ENCODE measurements around the gene EIF3CL. TPM values are rescaled to one million over a fixed set of nuclear protein-coding genes. Genes with fewer than 3 reads are reported as not detected.
"Not testable (repeated sequence)": the region's sequence is repeated elsewhere in the genome, so short reads cannot be mapped to it uniquely, and the experiment has no call there.

Gene EIF3CL
- total RNA-seq, 1 donor from 2014 or later, result 57.8 TPM

DNA sequence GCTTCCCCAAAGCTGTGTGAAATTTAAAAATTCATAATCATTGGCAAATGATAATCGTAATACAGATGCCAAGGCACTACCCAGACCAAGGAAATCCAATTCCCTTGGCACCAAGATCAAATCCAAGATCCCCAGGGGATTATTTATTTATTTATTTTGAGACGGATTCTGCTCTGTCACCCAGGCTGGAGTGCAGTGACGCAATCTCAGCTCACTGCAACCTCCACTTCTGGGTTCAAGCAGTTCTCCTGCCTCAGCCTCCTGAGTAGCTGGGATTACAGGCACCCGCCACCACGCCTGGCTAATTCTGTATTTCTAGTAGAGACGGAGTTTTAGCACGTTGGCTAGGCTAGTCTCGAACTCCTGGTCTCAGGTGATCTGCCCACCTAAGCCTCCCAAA is 68.0 kb downstream of the EIF3CL start:
- not testable (repeated sequence) for H3K4me3 Mint-ChIP-seq (ENCODE audit: unreplicated experiment); H3K4me1 Mint-ChIP-seq (ENCODE audit: low read depth, unreplicated experiment)

DNA sequence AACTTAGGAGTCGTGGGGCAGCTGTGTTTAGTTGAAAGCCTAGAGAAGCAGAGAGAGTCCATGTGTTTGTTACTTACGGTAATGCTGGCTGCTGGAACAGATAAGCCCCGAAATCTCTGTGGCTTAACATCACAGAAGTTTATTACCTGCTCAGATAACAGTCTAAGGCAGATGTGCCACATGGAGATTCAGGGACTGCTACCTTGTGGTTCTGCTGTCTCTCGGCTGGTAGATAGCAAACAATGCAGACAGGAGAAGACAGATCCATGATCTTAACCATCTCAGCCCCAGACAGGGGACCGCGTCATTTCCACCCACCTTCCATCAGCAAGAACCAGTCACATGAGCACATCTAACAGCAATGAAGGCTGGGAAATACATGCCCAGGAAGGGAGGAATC is 71.0 kb downstream of the EIF3CL start:
- H3K4me3 Mint-ChIP-seq (ENCODE audit: unreplicated experiment); DNase-seq; H3K27ac Mint-ChIP-seq (ENCODE audit: unreplicated experiment); H3K27me3 Mint-ChIP-seq (ENCODE audit: unreplicated experiment); H3K4me1 Mint-ChIP-seq (ENCODE audit: low read depth, unreplicated experiment); H3K36me3 Mint-ChIP-seq (ENCODE audit: unreplicated experiment); H3K9me3 Mint-ChIP-seq (ENCODE audit: unreplicated experiment): not testable (repeated sequence)

More for the DNA sequence above, 68.0 kb downstream of the EIF3CL start:
- not testable (repeated sequence) for H3K36me3 Mint-ChIP-seq (ENCODE audit: unreplicated experiment); H3K27ac Mint-ChIP-seq (ENCODE audit: unreplicated experiment); DNase-seq; H3K27me3 Mint-ChIP-seq (ENCODE audit: unreplicated experiment); H3K9me3 Mint-ChIP-seq (ENCODE audit: unreplicated experiment)

DNA sequence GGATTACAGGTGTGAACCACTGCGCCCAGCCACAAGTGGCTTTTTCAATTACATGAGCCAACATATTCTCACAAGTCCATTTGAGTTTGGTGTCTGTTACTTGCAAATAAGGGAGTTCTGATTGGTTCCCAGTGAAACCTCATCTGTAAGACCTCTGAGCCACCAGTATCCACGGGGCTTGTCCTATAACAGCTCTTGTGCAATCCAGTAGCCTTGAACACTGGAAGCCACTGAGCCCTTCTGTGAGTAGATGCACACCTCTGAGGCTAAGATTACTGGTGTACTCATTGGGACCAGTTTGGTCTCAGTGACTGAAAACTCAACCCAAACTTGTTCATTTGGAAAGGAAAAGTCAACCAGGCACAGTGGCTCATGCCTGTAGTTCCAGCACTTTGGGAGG is 72.7 kb downstream of the EIF3CL start:
- not testable (repeated sequence) for H3K4me1 Mint-ChIP-seq (ENCODE audit: low read depth, unreplicated experiment); H3K4me3 Mint-ChIP-seq (ENCODE audit: unreplicated experiment); H3K9me3 Mint-ChIP-seq (ENCODE audit: unreplicated experiment); H3K36me3 Mint-ChIP-seq (ENCODE audit: unreplicated experiment); H3K27me3 Mint-ChIP-seq (ENCODE audit: unreplicated experiment); DNase-seq; H3K27ac Mint-ChIP-seq (ENCODE audit: unreplicated experiment)

DNA sequence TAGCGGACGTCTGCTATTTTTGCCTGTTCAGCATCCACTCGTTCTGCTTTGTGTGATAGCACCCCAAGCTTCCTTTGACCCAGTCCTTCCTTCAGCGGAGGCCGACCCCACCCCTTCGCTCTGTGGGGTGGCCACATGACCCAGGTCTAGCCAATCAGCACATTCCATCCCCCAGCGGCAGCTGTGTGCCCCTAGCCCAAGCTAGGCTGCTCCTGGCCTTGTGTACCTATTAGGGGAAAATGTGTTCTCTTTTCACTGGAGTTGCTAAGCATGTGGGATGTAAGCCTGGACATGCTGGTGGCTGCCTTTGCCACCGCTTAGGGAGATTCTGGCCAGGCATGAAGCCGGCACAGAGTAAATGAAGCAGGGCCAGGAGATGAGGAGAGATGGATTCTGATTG is 73.4 kb downstream of the EIF3CL start:
- H3K27me3 Mint-ChIP-seq (ENCODE audit: unreplicated experiment); H3K4me3 Mint-ChIP-seq (ENCODE audit: unreplicated experiment); H3K9me3 Mint-ChIP-seq (ENCODE audit: unreplicated experiment); H3K36me3 Mint-ChIP-seq (ENCODE audit: unreplicated experiment); H3K27ac Mint-ChIP-seq (ENCODE audit: unreplicated experiment); H3K4me1 Mint-ChIP-seq (ENCODE audit: low read depth, unreplicated experiment): not testable (repeated sequence)
- peak; percentile 71 for DNase-seq

Small RNAs within 50 kb of the gene (microRNA-seq; reads per million reads assigned to microRNA genes)
- gene MIR6862-1 (ENCODE audit: unreplicated experiment), result not detected

Other genes starting within 250 kb of the EIF3CL start
- 232 TPM for gene XPO6, start 191.9 kb downstream of the EIF3CL start, total RNA-seq (ENCODE audit: unreplicated experiment)
- 117 TPM for gene SBK1, start 111.3 kb downstream of the EIF3CL start, total RNA-seq (ENCODE audit: unreplicated experiment)
- 3.1 TPM for gene NPIPB6, start 40.3 kb downstream of the EIF3CL start, total RNA-seq (ENCODE audit: unreplicated experiment)
- gene NPIPB7, start 68.5 kb upstream of the EIF3CL start, total RNA-seq (ENCODE audit: unreplicated experiment), result not detected
- 29.4 TPM for gene CLN3, start 88.2 kb upstream of the EIF3CL start, total RNA-seq (ENCODE audit: unreplicated experiment)
- gene APOBR, start 90.8 kb upstream of the EIF3CL start, total RNA-seq (ENCODE audit: unreplicated experiment), result not detected
- gene IL27, start 103.0 kb upstream of the EIF3CL start, total RNA-seq (ENCODE audit: unreplicated experiment), result not detected
- gene NUPR1, start 135.1 kb upstream of the EIF3CL start, total RNA-seq (ENCODE audit: unreplicated experiment), result not detected
- 29.2 TPM for gene SGF29, start 150.1 kb upstream of the EIF3CL start, total RNA-seq (ENCODE audit: unreplicated experiment)
- not detected for gene SULT1A2, start 193.2 kb upstream of the EIF3CL start, total RNA-seq (ENCODE audit: unreplicated experiment)
- 0.54 TPM for gene SULT1A1, start 206.2 kb upstream of the EIF3CL start, total RNA-seq (ENCODE audit: unreplicated experiment)
- not detected for gene NPIPB8, start 234.2 kb upstream of the EIF3CL start, total RNA-seq (ENCODE audit: unreplicated experiment)

Measured in glutamatergic neuron (in vitro differentiated cells).